Right lobe of liver (tissue), 6 donors: ENCODE measurements around the gene RNF223. TPM values are rescaled to one million over a fixed set of nuclear protein-coding genes. Genes with fewer than 3 reads are reported as not detected.

Experiments used
- ATAC-seq, 4 donors: fragments of 200-7000 bp; cut with Tn5 transposase; one replicate each; pipeline ENCODE4 v1.9.1; 2020; ENCODE audit warnings: mild to moderate bottlenecking in 4 of 4, moderate library complexity in 4 of 4
- DNase-seq, 3 donors: peaks; one replicate each; pipeline ENCODE4 v3.0.0-alpha.2; 2020
- H3K27ac ChIP-seq, 3 donors: fragments of 200-600 bp; one replicate each; pipeline ENCODE4 v1.8.0; 2022
- H3K27me3 ChIP-seq, 2 donors: fragments of 200-600 bp; one replicate each; pipeline ENCODE4 v1.8.0; 2022
- H3K36me3 ChIP-seq, 4 donors: fragments of 200-600 bp; sonication (generic) in 1 of 4; one replicate each; pipeline versions ENCODE4 v1.5.1 to v1.8.0; 2017 to 2022; ENCODE audit warnings: control low read depth in 1 of 4
- H3K4me1 ChIP-seq, 4 donors: fragments of 200-600 bp; sonication (generic) in 1 of 4; one replicate each; pipeline versions ENCODE4 v1.5.1 to v1.8.0; 2017 to 2022; ENCODE audit warnings: control low read depth in 1 of 4
- H3K4me3 ChIP-seq, 3 donors: fragments of 200-600 bp; one replicate each; pipeline ENCODE4 v1.8.0; 2022
- H3K9me3 ChIP-seq, 4 donors: fragments of 200-600 bp; sonication (generic) in 1 of 4; one replicate each; pipeline versions ENCODE4 v1.5.1 to v1.8.0; 2017 to 2022; ENCODE audit warnings: control low read depth in 1 of 4
- POLR2A ChIP-seq: fragments of 450-650 bp; IDR thresholded peaks from one replicate; pipeline ENCODE4 v1.6.1; 2017; ENCODE audit warnings: antibody characterized with exemption, mild to moderate bottlenecking
- WGBS: methylation state at CpG from one replicate; pipeline ENCODE4 v1.1.6; 2018; ENCODE audit warnings: low coverage, low lambda C conversion rate; ENCODE audit not compliant: insufficient coverage; ENCODE audit errors: missing lambda C conversion rate; 5-methylcytosine and 5-hydroxymethylcytosine counted together
- intact Hi-C, 2 donors: fragments of 100-400 bp; cut with DNase I; formaldehyde crosslinking; loops; one replicate each; pipeline versions ENCODE4 v1.11.2 to v1.14.1; 2022
- total RNA-seq, 6 experiments: library from RNA; depleted of rRNA in 2 of 6; stranded (reverse); fragments of >200 nt in 2 of 6; fragmentation: NEBNext Ultra II Directional in 3 of 6; extraction: Animal tissue kit (Norgen Biotek cat#: 25700) in 3 of 6; gene quantifications; one replicate each; pipeline versions ENCODE4 v1.1.0 to v1.2.4, GENCODE V29; 2016 to 2023
- TF ChIP-seq, protein P1 (sequence below), 4 donors: fragments of 200-600 bp in 3 of 4; fragments of 450-650 bp in 1 of 4; IDR thresholded peaks; one replicate each; pipeline versions ENCODE4 v1.5.1 to v1.8.0; 2016 to 2022; ENCODE audit warnings: antibody characterized with exemption in 4 of 4, mild to moderate bottlenecking in 2 of 4
- donor health status: DM: no; HTN: yes; CAD: no.
- donor health status: DM: no; HTN: no; CAD: no.
- donor health status: DM: no; HTN: no; CAD: no.
- donor health status: DM: no; HTN: yes; CAD: no.
- donor health status: DM: no; HTN: yes; CAD: no.

RNF223 gene
- total RNA-seq, 6 experiments from 2014 or later: not detected

DNA sequence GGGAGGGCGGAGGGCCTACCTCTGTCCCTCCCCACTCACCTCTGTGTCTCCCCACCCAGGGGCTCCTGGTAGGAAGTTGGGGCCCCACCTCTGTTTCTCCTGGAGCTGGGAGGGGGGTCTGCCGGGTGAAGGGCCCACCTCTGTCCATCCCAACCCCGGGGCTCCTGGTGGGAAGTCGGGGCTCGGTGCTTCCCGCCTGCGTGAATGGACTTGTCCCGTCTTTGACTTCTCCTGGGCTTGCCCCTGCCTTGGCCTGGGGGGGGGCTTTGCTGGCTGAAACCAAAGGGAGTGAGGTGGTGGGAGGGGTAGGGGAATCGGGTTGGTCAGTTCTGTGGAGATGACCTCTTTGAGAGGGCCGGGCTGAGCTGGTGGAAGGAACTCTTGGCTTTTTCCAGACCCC lies 48.4 kb downstream of the RNF223 start:
- Histone ChIP-seq H3K27ac (no peak overlapping the region), H3K4me3 (no peak overlapping the region), H3K27me3 (no peaks in the 10 kb centered on the region), H3K4me1 (peaks cover 0 to 6% (median under 1%) of the 10 kb centered on the region in 4 donors), H3K9me3 (no peaks in the 10 kb centered on the region), H3K36me3 (no peaks in the 10 kb centered on the region)
- ATAC-seq (no peak), DNase-seq (no peak)
- TF ChIP-seq, protein P1, sequence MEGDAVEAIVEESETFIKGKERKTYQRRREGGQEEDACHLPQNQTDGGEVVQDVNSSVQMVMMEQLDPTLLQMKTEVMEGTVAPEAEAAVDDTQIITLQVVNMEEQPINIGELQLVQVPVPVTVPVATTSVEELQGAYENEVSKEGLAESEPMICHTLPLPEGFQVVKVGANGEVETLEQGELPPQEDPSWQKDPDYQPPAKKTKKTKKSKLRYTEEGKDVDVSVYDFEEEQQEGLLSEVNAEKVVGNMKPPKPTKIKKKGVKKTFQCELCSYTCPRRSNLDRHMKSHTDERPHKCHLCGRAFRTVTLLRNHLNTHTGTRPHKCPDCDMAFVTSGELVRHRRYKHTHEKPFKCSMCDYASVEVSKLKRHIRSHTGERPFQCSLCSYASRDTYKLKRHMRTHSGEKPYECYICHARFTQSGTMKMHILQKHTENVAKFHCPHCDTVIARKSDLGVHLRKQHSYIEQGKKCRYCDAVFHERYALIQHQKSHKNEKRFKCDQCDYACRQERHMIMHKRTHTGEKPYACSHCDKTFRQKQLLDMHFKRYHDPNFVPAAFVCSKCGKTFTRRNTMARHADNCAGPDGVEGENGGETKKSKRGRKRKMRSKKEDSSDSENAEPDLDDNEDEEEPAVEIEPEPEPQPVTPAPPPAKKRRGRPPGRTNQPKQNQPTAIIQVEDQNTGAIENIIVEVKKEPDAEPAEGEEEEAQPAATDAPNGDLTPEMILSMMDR (IDR thresholded peaks at IDR 0.05): no peak
- no peak for TF ChIP-seq POLR2A
- WGBS: 92% methylated on average over 2 of the region's 10 CpGs
- intact Hi-C loops: no loop called here

DNA sequence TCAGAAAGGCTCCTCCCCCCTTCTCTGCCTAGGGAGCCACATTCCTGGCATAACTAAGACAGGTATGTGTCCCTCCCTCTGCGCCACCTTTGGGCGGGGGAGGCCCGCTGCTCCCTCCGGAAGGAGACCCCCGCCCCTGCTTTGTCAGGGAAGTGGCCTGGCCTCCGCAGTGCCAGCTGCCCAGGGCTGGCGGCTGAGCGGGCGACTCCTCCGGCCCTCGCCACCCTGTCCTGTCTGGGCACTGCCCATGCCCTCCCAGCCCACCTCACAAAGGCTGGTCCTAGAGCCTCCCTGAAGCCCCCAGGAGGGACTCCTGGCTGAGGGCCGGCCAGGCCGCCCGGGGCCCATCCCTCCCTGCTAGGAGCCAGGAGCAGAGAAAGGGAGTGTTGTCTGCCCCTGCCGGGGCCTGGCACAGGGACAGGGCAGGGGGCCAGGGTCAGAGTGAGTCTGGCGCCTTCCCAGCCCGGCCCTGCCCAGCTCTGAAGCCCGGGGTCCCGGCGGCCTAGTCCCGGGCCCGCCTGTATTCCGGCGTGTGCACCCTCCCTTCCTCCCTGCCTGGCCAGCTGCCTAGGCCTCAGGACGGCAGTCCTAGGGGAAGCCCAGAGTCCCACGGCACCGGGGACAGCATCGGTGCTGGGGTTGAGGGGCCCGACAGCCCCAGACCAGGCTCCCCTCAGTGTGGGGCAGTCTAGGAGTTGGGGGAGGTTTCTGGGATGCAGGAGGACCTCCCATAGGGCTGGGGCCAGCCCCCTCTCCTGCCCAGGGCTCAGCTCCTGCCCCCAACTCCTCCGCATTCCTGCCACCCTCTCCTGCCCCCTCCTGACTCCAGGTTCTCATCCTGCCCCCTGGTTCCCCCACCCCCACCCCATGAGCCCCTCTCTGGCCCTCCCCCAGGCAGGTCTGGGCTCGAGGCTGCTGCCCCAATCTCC lies 49.1 kb downstream of the RNF223 start:
- H3K9me3 ChIP-seq: no peaks in the 10 kb centered on the region
- DNase-seq (no peak), ATAC-seq (peak in 2 of 4 donors; percentile 3 to 14)
- H3K4me1 ChIP-seq: peaks cover 0 to 9% (median 3%) of the 10 kb centered on the region in 4 donors
- H3K27ac ChIP-seq: no peak overlapping the region
- intact Hi-C loops: no loop called here
- TF ChIP-seq POLR2A: peak; percentile 30
- TF ChIP-seq, protein P1 (IDR thresholded peaks at IDR 0.05): no peak
- H3K27me3 ChIP-seq: no peaks in the 10 kb centered on the region
- no peaks in the 10 kb centered on the region for H3K36me3 ChIP-seq
- H3K4me3 ChIP-seq: no peak overlapping the region
- 60% methylated on average over 1 of the region's 31 CpGs for WGBS

DNA sequence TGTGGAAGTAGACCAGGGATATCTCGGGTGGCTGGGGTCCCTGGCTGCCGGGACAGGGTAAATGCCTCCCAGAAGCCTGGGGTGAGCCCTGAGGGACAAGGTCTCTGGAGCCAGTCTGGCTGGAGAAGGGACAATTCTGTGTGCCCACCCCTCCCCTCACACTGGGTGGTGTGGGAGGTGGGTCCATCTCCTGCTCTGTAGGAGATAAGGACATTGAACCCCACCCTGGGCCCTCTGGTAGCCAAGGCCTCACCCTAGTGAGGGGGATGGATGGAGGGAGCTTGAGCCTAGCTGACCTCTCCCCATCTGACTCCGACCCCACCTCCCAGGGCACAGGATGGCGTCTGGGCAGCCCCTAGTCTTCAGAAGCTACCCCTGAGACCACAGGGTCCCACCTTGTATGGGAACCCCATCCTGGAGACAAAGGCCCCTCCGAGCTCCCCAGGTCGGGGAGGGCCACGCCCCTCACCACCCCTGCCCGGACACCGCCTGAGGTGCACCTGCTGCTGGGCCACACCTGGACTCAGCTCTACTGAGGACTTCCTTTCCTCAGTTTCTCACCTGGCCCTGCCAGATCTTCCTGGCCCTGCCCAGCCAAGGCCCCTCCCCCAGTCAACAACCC lies 49.8 kb downstream of the RNF223 start:
- intact Hi-C loops: no loop called here
- Histone ChIP-seq H3K27me3 (no peaks in the 10 kb centered on the region), H3K4me3 (no peak overlapping the region), H3K36me3 (no peaks in the 10 kb centered on the region), H3K9me3 (no peaks in the 10 kb centered on the region), H3K4me1 (peaks cover 0 to 9% (median 3%) of the 10 kb centered on the region in 4 donors), H3K27ac (no peak overlapping the region)
- ATAC-seq (no peak), DNase-seq (no peak)
- WGBS: no CpG with 5 or more reads among the region's 9 CpGs
- TF ChIP-seq, protein P1 (IDR thresholded peaks at IDR 0.05): no peak

DNA sequence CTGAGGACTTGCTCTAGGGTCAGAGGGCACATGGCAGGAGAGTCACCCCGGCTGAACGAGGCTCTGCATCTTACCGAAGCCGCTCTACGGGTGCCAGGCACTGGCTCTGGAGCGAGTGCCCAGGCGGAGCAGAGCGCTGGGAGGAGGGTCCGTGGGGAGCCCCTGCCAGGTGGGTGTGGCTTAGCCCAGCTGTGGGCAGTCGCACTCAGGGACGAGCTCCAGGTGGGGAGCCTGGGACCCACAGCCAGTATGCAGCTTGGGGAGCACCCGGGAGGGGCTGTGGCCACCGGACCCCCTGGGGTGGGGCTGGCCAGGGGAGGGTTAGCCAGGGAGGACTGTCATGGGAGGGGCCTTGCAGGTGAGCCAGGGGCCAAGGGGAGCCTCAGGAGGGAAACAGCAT lies 50.4 kb downstream of the RNF223 start:
- TF ChIP-seq, protein P1 (IDR thresholded peaks at IDR 0.05): no peak
- no peak for TF ChIP-seq POLR2A
- 55% methylated on average over 4 of the region's 13 CpGs for WGBS
- DNase-seq: no peak
- ATAC-seq: no peak
- intact Hi-C loops: no loop called here
- Histone ChIP-seq H3K36me3 (no peaks in the 10 kb centered on the region), H3K27me3 (no peaks in the 10 kb centered on the region), H3K27ac (no peak overlapping the region), H3K4me3 (no peak overlapping the region), H3K4me1 (peaks cover 0 to 10% (median 5%) of the 10 kb centered on the region in 4 donors), H3K9me3 (no peaks in the 10 kb centered on the region)
